Measurements from ENCODE around the gene COPS3.
A peak's percentile ranks its signal among the peaks of the same experiment; 100 is the strongest.

The COPS3 gene

GRCh38 chr17:17207998-17208397 lies 73.0 kb downstream of the COPS3 start:
- Histone ChIP-seq H3K27ac (no peak overlapping the region), H3K4me1 (ENCODE audit: control insufficient read depth in 1 of 2, insufficient read depth in 1 of 2, low read depth in 1 of 2, low read length in 1 of 2) (peaks cover 25 to 34% of the 10 kb centered on the region in 2 experiments), H3K27me3 (no peaks in the 10 kb centered on the region), H3K9me3 (no peaks in the 10 kb centered on the region), H3K36me3 (peaks cover 27% of the 10 kb centered on the region), H3K4me3 (ENCODE audit: low read depth in 1 of 2, low read length in 1 of 2) (no peak overlapping the region)
- TF ChIP-seq CTCF (IDR thresholded peaks at IDR 0.05) = no peak

GRCh38 chr17:17206913-17207335 lies 74.1 kb downstream of the COPS3 start:
- H3K27ac ChIP-seq = no peak overlapping the region

GRCh38 chr17:17206124-17206912 lies 74.7 kb downstream of the COPS3 start, which contains the start of gene PLD6:
TSS of gene PLD6 (minus strand) at chr17:17206333. CDS start at chr17:17206286, 47 bp downstream.
- H3K27ac ChIP-seq = peak within 1 kb of the TSS; percentile 68
- no peak for TF ChIP-seq CTCF (IDR thresholded peaks at IDR 0.05)

More at GRCh38 chr17:17206913-17207335, 74.1 kb downstream of the COPS3 start:
- H3K27me3 ChIP-seq = no peaks in the 10 kb centered on the region
- peaks cover 25 to 34% of the 10 kb centered on the region in 2 experiments for H3K4me1 ChIP-seq (ENCODE audit: control insufficient read depth in 1 of 2, insufficient read depth in 1 of 2, low read depth in 1 of 2, low read length in 1 of 2)
- H3K4me3 ChIP-seq (ENCODE audit: low read depth in 1 of 2, low read length in 1 of 2) = no peak overlapping the region
- TF ChIP-seq CTCF (IDR thresholded peaks at IDR 0.05) = no peak
- no peaks in the 10 kb centered on the region for H3K9me3 ChIP-seq
- H3K36me3 ChIP-seq = peaks cover 25% of the 10 kb centered on the region

GRCh38 chr17:17205368-17206123 lies 75.5 kb downstream of the COPS3 start:
- Histone ChIP-seq H3K4me1 (ENCODE audit: control insufficient read depth in 1 of 2, insufficient read depth in 1 of 2, low read depth in 1 of 2, low read length in 1 of 2) (peaks cover 25 to 34% of the 10 kb centered on the region in 2 experiments), H3K9me3 (no peaks in the 10 kb centered on the region), H3K4me3 (ENCODE audit: low read depth in 1 of 2, low read length in 1 of 2) (peak overlapping the region; percentile 62 to 78), H3K36me3 (peaks cover 23% of the 10 kb centered on the region), H3K27ac (peak overlapping the region; percentile 68), H3K27me3 (no peaks in the 10 kb centered on the region)
- no peak for TF ChIP-seq CTCF (IDR thresholded peaks at IDR 0.05)

More at GRCh38 chr17:17206124-17206912, 74.7 kb downstream of the COPS3 start, which contains the start of gene PLD6:
- no peaks in the 10 kb centered on the region for H3K9me3 ChIP-seq
- peak within 1 kb of the TSS; percentile 62 to 78 for H3K4me3 ChIP-seq (ENCODE audit: low read depth in 1 of 2, low read length in 1 of 2)
- H3K36me3 ChIP-seq = peaks cover 23% of the 10 kb centered on the region
- H3K4me1 ChIP-seq (ENCODE audit: control insufficient read depth in 1 of 2, insufficient read depth in 1 of 2, low read depth in 1 of 2, low read length in 1 of 2) = peaks cover 25 to 34% of the 10 kb centered on the region in 2 experiments
- no peaks in the 10 kb centered on the region for H3K27me3 ChIP-seq

- peak overlapping the region; percentile 62 to 78 for H3K4me3 ChIP-seq (ENCODE audit: low read depth in 1 of 2, low read length in 1 of 2)
- H3K4me1 ChIP-seq (ENCODE audit: control insufficient read depth in 1 of 2, insufficient read depth in 1 of 2, low read depth in 1 of 2, low read length in 1 of 2) = peaks cover 25 to 34% of the 10 kb centered on the region in 2 experiments
- H3K36me3 ChIP-seq = peaks cover 22% of the 10 kb centered on the region
- H3K27ac ChIP-seq = peak overlapping the region; percentile 68
- no peaks in the 10 kb centered on the region for H3K9me3 ChIP-seq
- no peaks in the 10 kb centered on the region for H3K27me3 ChIP-seq
- TF ChIP-seq CTCF (IDR thresholded peaks at IDR 0.05) = no peak
Measured at GRCh38 chr17:17204635-17205231, 76.3 kb downstream of the COPS3 start.
